CD4-positive, alpha-beta T cell (primary cell): ENCODE results near the gene APOL3. TPM values are rescaled to one million over a fixed set of nuclear protein-coding genes. Genes with fewer than 3 reads are reported as not detected.

ENCODE experiments used
- ATAC-seq: fragments of 200-7000 bp; cut with Tn5 transposase; one replicate; pipeline ENCODE4 v1.10.0; 2022; ENCODE audit warnings: mild to moderate bottlenecking; ENCODE audit not compliant: poor library complexity
- CTCF ChIA-PET: fragments of 350-600 bp; sonication (Branson Sonifier 250); formaldehyde crosslinking; loops from one replicate; lab custom pipeline; 2021; ENCODE audit warnings: antibody characterized with exemption, inconsistent platforms; lab: Charles Lee
- POLR2A ChIA-PET: fragments of 350-600 bp; sonication (Branson Sonifier 250); formaldehyde crosslinking; loops from one replicate; lab custom pipeline; 2021; ENCODE audit warnings: antibody characterized with exemption, inconsistent platforms; lab: Charles Lee
- DNase-seq, 14 experiments: peaks; one replicate each; pipeline ENCODE4 v3.0.0-alpha.2; 2013 to 2020; ENCODE audit warnings: mixed read lengths in 2 of 14
- H3K27ac ChIP-seq, 2 donors: one replicate each; pipeline versions ENCODE4 v1.5.1 to v1.7.0; 2013; ENCODE audit warnings: low read length in 2 of 2, low read depth in 1 of 2, mild to moderate bottlenecking in 1 of 2
- H3K27me3 ChIP-seq, 2 experiments: 1 replicate in 1 of 2; 2 replicates in 1 of 2; pipeline versions ENCODE4 v1.6.1 to v1.7.0; 2013; ENCODE audit warnings: low read length in 2 of 2, control low read depth in 1 of 2, mild to moderate bottlenecking in 1 of 2, moderate library complexity in 1 of 2; ENCODE audit not compliant: insufficient read depth in 2 of 2, control insufficient read depth in 1 of 2
- H3K36me3 ChIP-seq: one replicate; pipeline ENCODE4 v1.6.1; 2013; ENCODE audit warnings: low read length, control low read depth; ENCODE audit not compliant: insufficient read depth
- H3K4me1 ChIP-seq: one replicate; pipeline ENCODE4 v1.6.1; 2013; ENCODE audit warnings: low read length, control low read depth; ENCODE audit not compliant: insufficient read depth
- H3K4me3 ChIP-seq: one replicate; pipeline ENCODE4 v1.5.1; 2013; ENCODE audit warnings: mild to moderate bottlenecking, low read length, moderate library complexity
- H3K9me3 ChIP-seq, 2 experiments: 1 replicate in 1 of 2; 2 replicates in 1 of 2; pipeline versions ENCODE4 v1.6.1 to v1.7.0; 2013; ENCODE audit warnings: low read length in 2 of 2, mild to moderate bottlenecking in 2 of 2, control low read depth in 1 of 2, moderate library complexity in 1 of 2; ENCODE audit not compliant: control insufficient read depth in 1 of 2, insufficient read depth in 1 of 2
- H3K27ac Mint-ChIP-seq: one replicate; pipeline ENCODE4 v1.8.0; 2020; ENCODE audit warnings: mixed read lengths
- H3K27me3 Mint-ChIP-seq: one replicate; pipeline ENCODE4 v1.8.0; 2021; ENCODE audit warnings: mixed read lengths
- H3K36me3 Mint-ChIP-seq: one replicate; pipeline ENCODE4 v1.8.0; 2021; ENCODE audit warnings: low read depth, mixed read lengths
- H3K4me1 Mint-ChIP-seq: one replicate; pipeline ENCODE4 v1.8.0; 2021; ENCODE audit warnings: low read depth, mixed read lengths
- H3K4me3 Mint-ChIP-seq: one replicate; pipeline ENCODE4 v1.8.0; 2020; ENCODE audit warnings: mild to moderate bottlenecking, mixed read lengths
- H3K9me3 Mint-ChIP-seq: one replicate; pipeline ENCODE4 v1.8.0; 2020; ENCODE audit warnings: mixed read lengths
- CTCF ChIP-seq: fragments of 200-600 bp; IDR thresholded peaks from one replicate; pipeline ENCODE4 v1.8.0; 2022; ENCODE audit warnings: antibody characterized with exemption, mild to moderate bottlenecking
- intact Hi-C, 2 experiments: fragments of 100-400 bp; cut with DNase I in 1 of 2; cut with micrococcal nuclease in 1 of 2; formaldehyde crosslinking; loops; one replicate each; pipeline versions ENCODE4 v1.15.1 to v1.9.0; 2023 to 2025; cut with DNase I, micrococcal nuclease
- total RNA-seq, 174 experiments: library from RNA in 2 of 174; stranded (reverse) in 2 of 174; gene quantifications; one replicate each; pipeline ENCODE4 v1.2.3 and lab custom pipeline; 2021 to 2026

APOL3 gene
- total RNA-seq, 2 experiments from 2014 or later = 111 to 116 TPM

GRCh38 chr22:36166518-36167220 lies 6.1 kb upstream of the APOL3 start:
- no peaks in the 10 kb centered on the region for H3K27me3 Mint-ChIP-seq
- peaks cover 33% of the 10 kb centered on the region for H3K4me1 Mint-ChIP-seq
- POLR2A ChIA-PET = no interaction called here
- no peaks in the 10 kb centered on the region for H3K36me3 Mint-ChIP-seq
- H3K4me3 ChIP-seq = no peak overlapping the region
- H3K9me3 Mint-ChIP-seq = peaks cover 1% of the 10 kb centered on the region
- H3K4me1 ChIP-seq = peaks cover 43% of the 10 kb centered on the region
- H3K27ac Mint-ChIP-seq = peak overlapping the region; percentile 38
- CTCF ChIA-PET = interaction anchor here (1.0 to 3.1 kb wide), 2 partner anchors 13 to 22 kb away, joined by 6 to 11 read pairs; no protein-coding TSS in a partner anchor
- no peak overlapping the region for H3K4me3 Mint-ChIP-seq
- no peak for TF ChIP-seq CTCF
- intact Hi-C loops = no loop called here
- peak in 3 of 14 experiments; percentile 32 to 86 (median 33) for DNase-seq
- no peaks in the 10 kb centered on the region for H3K36me3 ChIP-seq
- H3K9me3 ChIP-seq = no peaks in the 10 kb centered on the region
- peak overlapping the region in 1 of 2 donors; percentile 5 for H3K27ac ChIP-seq
- peak; percentile 20 for ATAC-seq
- no peaks in the 10 kb centered on the region for H3K27me3 ChIP-seq

GRCh38 chr22:36166086-36166485 lies 5.5 kb upstream of the APOL3 start:
- Mint-ChIP-seq H3K4me3 (no peak overlapping the region), H3K27me3 (no peaks in the 10 kb centered on the region), H3K9me3 (peaks cover 1% of the 10 kb centered on the region), H3K27ac (peak overlapping the region; percentile 38), H3K4me1 (peaks cover 39% of the 10 kb centered on the region), H3K36me3 (no peaks in the 10 kb centered on the region)
- intact Hi-C loops = no loop called here
- H3K4me1 ChIP-seq = peaks cover 49% of the 10 kb centered on the region
- H3K27ac ChIP-seq = peak overlapping the region in 1 of 2 donors; percentile 5
- no peaks in the 10 kb centered on the region for H3K36me3 ChIP-seq
- DNase-seq (peak in 2 of 14 experiments; percentile 32 to 54), ATAC-seq (peak; percentile 24)
- H3K9me3 ChIP-seq = no peaks in the 10 kb centered on the region
- TF ChIP-seq CTCF = no peak
- no peak overlapping the region for H3K4me3 ChIP-seq
- ChIA-PET CTCF (interaction anchor here (1.0 to 3.1 kb wide), 2 partner anchors 14 to 21 kb away, joined by 6 to 11 read pairs; no protein-coding TSS in a partner anchor), POLR2A (no interaction called here)
- no peaks in the 10 kb centered on the region for H3K27me3 ChIP-seq

- peak overlapping the region; percentile 92 for H3K27ac Mint-ChIP-seq
- Histone ChIP-seq H3K4me1 (peaks cover 55% of the 10 kb centered on the region), H3K9me3 (no peaks in the 10 kb centered on the region), H3K4me3 (no peak overlapping the region), H3K27me3 (no peaks in the 10 kb centered on the region), H3K36me3 (no peaks in the 10 kb centered on the region), H3K27ac (no peak overlapping the region)
- no peak for TF ChIP-seq CTCF
- H3K4me3 Mint-ChIP-seq = no peak overlapping the region
- CTCF ChIA-PET = interaction anchor here (3.1 kb wide), 1 partner anchor 14 kb away, joined by 11 read pairs; no protein-coding TSS in a partner anchor
- H3K36me3 Mint-ChIP-seq = peaks cover 5% of the 10 kb centered on the region
- H3K9me3 Mint-ChIP-seq = peaks cover 1% of the 10 kb centered on the region
- DNase-seq = no peak
- H3K4me1 Mint-ChIP-seq = peaks cover 48% of the 10 kb centered on the region
- POLR2A ChIA-PET = interaction anchor here (0.7 kb wide), 1 partner anchor 23 kb away, joined by 3 read pairs; no protein-coding TSS in a partner anchor
- no peak for ATAC-seq
- intact Hi-C loops = no loop called here
- H3K27me3 Mint-ChIP-seq = no peaks in the 10 kb centered on the region
These were observed 4.6 kb upstream of the APOL3 start for GRCh38 chr22:36165141-36165540.
